HG02981 (cell line): ENCODE results near the gene DOK4.
"Not testable (repeated sequence)": the region's sequence is repeated elsewhere in the genome, so short reads cannot be mapped to it uniquely, and the experiment has no call there.

ENCODE experiments used
- ATAC-seq: cut with Tn5 transposase; IDR thresholded peaks from one replicate; pipeline ENCODE4 v1.9.1; 2021; ENCODE audit warnings: mild to moderate bottlenecking, moderate library complexity; ENCODE audit not compliant: unreplicated experiment

DOK4 gene

DNA sequence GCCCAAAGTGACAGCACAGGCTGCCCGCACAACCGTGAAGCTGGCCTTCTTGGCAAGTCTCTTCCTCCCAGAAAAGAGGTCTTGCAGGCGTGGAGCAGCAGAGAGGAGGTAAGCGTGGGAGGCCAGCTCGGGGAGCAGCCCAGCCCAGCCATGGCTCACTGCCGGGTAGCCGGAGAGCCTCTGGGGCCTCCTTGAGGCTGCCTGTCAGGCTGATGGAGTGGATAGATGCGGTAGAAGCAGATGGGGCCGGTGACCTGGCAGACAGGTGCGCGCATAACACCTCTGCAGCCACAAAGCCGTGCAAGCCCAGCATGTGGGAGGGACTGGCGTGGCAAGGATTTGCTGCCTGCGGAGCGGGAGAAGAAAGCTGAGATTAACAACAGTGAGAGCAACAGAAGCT is 17.1 kb upstream of the DOK4 start:
- ATAC-seq = no peak

DNA sequence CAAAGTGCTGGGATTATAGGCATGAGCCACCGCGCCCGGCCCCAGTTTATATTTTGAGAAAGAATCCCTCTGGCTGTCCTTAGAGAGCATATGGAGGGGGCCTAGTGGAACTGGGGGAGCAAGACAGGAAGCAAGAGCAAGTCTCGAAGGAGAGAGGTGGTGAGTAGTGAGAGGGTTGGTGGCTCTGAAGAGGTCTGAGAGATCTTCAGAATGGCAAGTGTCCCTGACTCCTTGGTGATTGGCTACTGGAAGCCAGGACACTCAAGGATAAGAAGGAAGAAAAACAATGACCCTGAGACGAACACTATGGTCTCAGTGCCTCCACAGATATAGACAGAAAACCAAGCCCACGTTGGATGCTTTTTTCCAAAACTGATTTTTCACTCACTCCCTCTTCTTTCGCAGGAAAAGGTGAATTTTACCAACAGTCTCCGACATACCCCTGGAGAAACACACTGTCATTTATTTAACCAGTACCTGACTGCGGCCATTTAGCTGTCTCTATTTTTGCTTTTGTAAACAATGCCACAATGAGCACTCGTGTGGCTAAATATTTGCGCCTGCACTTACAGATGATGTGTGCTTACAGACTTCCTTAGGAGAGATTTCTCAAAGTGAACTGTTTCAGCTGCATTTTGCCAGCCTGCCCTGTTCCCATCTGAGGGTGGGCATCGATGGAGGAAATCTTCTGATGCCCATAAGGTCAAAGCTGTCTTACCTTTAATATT is 15.9 kb upstream of the DOK4 start:
- ATAC-seq = no peak

DNA sequence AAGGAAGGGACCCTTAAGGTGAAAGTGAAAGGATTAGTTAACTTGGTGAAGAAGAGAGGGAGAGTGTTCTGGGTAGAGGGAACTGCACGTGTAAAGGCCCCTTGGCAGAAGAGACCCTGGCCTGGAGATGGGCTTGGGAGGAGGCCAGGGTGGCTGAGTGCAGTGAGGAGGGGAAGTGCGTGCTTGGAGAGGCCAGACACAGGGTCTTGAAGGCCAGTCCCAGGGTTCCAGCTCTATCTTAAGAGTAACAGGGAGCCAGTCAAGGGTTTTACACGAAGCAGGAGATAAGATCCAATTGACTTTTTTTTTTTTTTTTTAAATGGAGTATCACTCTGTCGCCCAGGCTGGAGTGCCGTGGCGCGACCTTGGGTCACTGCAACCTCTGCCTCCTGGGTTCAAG is 15.2 kb upstream of the DOK4 start:
- ATAC-seq = no peak

DNA sequence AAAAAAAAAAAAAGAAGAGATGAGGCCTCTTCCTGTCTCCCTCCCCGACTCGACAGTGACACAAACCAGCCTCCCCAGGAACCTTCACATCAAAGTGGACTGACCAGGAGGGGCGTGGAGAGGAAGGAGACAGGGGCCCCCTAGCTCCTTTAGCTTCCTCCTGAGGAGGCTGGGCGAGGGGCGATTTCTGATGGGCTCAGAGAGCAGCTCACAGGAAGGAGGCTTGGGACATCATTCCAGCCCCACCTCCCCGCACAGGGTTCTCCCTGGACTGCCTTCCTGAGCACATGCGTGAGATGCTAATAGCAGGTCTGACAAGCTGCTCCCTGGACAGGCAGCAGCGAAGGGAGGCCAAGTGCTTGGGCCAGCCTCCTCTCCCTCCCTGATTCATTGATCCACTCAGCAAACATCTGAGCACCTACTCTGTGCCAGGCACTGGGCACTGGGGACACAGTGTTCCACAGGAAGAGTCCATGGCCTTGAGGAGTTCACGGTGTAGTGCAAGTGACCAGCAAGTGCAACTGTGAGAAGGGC is 14.4 kb upstream of the DOK4 start:
- ATAC-seq = no peak

DNA sequence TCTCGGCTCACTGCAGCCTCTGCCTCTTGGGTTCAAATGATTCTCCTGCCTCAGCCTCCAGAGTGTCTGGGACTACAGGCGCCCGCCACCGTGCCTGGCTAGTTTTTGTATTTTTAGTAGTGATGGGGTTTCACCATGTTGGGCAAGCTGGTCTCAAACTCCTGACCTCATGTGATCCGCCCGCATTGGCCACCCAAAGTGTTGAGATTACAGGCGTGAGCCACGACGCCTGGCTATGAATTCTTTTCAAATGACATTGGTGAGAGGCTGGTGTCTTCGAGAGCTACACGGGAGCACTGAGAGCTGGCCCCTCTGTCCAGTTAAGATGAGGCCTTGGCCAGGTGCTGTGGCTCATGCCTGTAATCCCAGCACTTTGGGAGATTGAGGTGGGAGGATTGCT is 13.6 kb upstream of the DOK4 start:
- ATAC-seq = not testable (repeated sequence)

DNA sequence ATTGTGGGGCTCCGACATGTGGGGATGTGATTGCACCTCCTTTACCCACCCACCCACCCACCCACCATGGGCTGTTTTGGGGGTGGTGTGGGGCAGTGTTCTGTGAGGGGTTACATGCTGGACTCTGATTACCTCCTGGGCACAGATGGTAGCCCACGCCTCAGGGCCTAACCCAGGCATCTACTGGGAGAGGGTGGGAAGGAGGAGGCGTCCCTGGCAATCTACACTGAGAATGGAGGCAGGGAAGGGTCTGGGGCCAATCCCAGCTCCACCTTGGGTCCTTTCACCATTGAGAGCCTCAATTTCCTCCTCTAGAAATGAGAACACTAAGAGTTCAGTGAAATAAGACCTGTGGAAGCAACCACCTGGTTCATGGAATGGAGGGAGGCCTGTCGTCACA is 11.7 kb upstream of the DOK4 start:
- ATAC-seq = no peak

- no peak for ATAC-seq
These were observed 10.8 kb upstream of the DOK4 start for GRCh38 chr16:57497121-57497520.

DNA sequence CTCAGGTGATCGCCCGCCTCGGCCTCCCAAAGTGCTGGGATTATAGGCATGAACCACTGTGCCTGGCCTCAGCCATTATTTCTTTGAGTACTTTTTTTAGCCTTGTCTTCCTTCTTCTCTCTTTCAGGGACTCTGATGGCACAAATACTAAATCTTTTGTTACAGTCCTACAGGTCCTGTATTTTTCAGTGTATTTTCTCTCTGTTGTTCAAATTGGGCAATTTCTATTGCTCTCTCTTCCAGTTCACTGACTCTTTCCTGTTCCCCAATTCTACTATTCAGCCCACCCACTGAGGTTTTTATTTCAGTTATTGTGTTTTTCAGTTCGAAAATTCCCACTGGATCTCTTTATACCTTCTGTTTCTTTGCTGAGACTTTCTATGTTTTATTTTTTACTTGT is 7.5 kb upstream of the DOK4 start:
- no peak for ATAC-seq

DNA sequence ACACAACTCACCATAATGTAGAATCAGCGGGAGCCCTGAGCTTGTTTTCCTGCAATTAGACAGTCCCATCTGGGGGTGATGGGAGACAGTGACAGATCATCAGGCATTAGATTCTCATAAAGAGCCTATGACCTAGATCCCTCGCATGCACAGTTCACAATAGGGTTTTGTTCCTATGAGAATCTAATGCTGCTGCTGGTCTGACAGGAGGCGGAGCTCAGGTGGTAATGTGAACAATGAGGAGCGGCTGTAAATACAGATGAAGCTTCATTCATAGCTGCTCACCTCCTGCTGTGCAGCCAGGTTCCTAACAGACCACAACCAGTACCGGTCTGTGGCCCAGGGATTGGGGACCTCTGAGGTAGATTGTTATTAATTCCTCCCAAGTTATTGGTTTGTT is 2.9 kb upstream of the DOK4 start:
- no peak for ATAC-seq

DNA sequence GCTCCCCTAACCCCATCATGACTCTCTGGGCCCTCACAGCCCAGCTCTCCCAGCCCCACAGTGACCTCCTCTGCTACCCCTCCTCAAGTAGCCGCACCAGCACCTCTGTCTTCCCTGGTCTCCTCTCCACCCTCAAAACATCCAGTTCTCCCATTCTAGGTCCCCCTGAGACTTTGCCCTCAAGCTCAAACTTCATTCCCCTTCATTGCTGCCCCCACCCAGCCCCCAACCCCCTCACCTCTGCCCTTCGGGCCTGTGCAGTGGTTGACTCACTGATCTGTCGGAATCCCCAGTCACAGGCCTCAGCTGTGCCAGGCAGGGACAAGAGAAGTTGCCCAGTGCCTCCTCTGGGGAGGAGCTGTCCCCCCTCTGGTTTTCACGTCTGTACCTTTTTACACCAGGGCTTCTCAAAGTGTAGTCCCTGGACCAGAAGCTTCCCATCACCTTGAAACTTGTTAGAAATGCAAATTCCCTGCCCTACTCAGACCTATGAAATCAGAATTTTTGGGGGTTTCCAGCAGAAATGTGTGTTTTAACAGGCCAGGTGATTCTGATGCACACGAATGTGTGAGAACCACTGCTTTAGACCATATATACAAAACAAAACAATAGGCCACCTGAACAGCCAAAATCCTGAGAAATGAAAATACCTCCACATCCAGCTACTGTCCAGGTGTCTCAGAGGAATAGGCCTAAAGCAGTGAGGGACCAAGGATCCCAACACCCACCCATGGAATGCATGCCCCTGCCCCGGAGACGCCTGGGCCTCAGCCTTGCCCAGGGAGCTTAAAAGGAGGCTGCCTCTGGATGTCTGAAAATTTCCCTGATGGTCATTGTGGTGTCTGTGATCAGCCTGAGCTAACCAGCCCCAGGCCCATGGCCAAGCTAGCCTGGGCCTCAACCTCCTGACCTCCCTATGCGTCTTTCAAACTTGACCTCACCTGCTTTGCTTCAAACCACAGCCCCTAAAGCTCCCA is 853 bp upstream of the DOK4 start:
- no peak for ATAC-seq

DNA sequence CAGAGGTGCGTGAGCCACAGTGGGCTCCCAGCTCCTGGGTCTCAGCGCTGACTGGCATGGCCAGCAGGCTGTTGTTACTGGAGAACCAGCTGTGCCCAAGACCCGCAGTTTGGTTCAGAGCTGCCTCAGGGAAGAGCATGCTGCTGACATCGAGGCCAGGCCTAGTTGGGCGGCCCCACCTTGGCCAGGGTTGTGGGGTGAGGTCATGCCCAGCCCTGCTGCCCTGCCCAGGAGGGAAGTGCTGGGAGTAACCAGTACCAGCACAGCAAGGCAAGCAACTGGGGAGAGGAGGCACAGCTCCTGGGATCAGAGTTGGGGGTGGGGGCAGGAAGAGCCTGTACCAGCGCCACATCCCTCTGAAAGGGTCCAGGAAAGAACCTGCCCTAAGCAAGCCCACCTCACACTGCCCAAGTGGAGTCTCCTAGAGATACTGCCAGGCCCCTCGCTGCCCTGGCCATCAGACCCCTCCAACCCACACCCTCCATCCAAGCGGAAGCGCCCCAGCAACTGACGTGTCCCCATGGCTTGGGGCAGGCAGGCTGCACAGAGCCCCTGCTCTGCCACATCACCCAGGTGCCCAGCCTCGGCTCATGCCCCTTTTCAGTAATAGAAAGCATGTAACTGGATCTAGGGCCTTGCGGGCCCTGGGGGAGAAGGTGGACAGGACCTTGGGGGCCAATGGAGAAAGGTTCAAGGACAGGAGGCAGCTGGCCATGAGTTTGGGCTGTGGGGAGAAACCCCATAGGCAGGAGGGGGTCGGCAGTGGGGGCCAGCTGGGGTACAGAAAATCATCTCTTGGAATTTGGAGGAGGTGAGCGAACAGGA is 990 bp downstream of the DOK4 start:
- ATAC-seq = no peak

- no peak for ATAC-seq
These were observed 1.7 kb downstream of the DOK4 start for GRCh38 chr16:57484515-57485005.

- ATAC-seq = no peak
These were observed 2.4 kb downstream of the DOK4 start for GRCh38 chr16:57483725-57484514.

DNA sequence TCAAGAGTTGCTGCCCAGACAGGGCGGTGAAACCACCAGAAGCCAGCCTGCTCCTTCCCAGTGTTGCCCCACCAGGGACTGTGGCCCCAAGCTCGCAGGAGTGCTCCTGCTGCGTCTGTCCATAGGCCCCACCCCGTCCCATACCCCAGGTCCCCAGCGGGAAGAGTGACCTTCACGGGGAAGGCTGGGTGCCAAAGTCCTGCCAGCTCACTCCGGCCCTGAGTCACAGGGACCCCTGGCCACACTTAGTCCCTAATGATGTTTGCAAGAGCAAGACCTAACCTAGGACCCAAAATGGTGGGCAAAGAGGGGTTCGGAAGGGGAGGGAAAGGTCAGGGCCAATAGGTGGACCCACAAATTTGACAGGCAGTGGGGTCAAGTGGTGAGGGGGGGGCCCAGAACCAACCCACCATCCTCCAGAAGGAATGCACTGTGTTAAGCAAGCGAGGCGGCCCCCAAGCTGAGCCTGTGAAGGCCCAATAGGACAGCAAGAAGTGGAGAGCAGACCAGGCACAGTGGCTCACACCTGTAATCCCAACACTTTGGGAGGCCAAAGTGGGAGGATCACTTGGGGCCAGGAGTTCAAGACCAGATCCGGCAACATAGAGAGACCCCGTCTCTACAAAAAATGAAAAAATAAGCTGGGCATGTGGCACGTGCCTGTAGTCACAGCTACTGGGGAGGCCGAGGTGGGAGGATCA is 3.3 kb downstream of the DOK4 start:
- ATAC-seq = no peak

DNA sequence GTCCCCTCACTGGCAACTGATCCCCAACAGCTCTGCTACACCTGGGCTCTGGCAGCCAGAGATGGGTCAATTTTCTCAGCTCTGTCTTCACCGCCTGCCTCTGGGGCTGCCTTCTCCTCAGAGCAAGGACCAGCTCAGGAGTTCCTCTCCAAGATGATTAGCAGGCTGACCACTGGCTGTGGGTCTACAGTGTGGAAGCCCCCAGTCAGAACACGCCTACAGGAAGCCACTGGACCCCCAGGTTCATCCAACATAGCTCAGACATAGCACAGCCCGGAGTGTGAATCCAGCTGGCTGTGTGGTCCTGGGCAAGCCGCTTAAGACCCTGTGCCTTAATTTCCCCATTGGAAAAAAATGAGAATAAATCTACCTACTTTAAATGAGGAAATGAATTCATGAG is 4.9 kb downstream of the DOK4 start:
- no peak for ATAC-seq

- no peak for ATAC-seq
These were observed 5.5 kb downstream of the DOK4 start for GRCh38 chr16:57480754-57481230.

GRCh38 chr16:57479976-57480753 is 6.1 kb downstream of the DOK4 start:
- ATAC-seq = no peak

DNA sequence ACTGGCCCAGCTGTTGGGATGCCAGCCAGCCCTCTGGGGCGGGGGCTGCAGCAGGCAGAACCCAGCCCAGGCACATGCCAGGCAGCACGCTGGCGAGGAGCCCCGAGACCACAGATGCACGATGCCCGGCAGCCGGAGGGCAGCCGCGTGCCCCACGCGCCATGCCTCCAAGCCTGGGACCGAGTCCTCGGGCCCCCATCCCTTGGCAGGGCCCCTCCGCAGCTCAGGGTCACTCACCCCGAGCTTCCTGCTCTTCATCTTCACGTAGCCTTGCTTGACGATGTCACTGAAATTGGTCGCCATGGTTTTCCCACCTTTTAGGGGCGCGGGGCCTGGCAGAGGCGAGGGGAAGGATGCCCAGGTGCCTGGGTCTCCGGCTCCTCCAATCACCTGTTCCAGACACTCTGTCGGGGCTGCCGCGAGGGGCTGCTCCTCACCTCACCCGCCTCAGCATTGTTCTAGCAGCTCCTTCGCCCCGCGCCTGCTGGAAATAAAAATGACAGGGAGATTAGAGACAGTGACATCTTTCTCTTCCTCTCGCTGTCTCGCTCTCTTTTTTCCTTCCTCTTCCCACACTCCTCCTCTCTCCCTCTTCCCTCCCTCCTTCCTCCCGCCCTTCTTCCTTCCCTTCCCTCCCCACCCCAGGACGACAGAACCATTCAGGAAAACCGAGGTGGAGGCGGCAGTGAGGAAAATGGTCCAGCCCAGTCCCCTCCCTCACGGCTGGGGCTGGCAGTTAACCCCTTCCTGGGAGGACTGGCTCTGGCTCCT is 6.9 kb downstream of the DOK4 start:
- no peak for ATAC-seq
